GM21717 (cell line): ENCODE data around the gene GEMIN4.
"Not testable (repeated sequence)": the region's sequence is repeated elsewhere in the genome, so short reads cannot be mapped to it uniquely, and the experiment has no call there.

Source experiments
- ATAC-seq: cut with Tn5 transposase; IDR thresholded peaks from one replicate; pipeline ENCODE4 v1.9.1; 2021; ENCODE audit warnings: mild to moderate bottlenecking, moderate library complexity; ENCODE audit not compliant: unreplicated experiment

The GEMIN4 gene

DNA sequence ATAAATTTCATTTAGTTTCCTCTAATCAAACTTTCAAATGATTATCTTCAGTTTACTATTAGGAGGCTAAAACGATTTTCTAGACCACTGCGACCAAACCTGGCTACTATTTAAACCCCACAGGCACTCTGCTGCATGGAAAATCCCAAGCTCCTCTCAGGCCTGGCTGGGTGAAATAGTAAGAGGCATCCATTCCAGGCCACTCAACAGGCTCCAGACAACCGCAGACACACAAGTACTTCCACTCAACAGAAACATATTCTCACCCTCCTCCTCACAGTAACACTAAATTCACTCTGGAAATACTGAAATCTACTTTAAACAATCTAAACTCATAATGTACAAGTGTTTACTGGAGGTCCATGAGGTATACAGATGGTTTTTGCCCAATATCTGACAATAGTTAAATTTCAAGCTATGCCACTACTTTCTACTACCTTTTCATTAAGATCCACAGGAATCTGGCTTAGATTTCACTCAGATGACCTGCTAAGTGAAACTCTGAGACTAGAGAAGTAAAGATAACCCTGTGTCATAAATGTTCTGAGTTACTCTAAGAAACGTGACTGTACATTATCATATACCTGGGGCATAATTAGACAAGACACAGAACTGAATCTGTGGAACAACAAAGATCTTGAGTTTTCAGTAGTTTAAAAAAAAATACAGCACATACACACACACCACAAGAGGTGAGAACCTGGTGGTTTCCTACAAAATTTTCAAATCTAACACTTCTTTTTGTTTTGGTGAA, 47.8 kb downstream of the GEMIN4 start:
- no peak for ATAC-seq

DNA sequence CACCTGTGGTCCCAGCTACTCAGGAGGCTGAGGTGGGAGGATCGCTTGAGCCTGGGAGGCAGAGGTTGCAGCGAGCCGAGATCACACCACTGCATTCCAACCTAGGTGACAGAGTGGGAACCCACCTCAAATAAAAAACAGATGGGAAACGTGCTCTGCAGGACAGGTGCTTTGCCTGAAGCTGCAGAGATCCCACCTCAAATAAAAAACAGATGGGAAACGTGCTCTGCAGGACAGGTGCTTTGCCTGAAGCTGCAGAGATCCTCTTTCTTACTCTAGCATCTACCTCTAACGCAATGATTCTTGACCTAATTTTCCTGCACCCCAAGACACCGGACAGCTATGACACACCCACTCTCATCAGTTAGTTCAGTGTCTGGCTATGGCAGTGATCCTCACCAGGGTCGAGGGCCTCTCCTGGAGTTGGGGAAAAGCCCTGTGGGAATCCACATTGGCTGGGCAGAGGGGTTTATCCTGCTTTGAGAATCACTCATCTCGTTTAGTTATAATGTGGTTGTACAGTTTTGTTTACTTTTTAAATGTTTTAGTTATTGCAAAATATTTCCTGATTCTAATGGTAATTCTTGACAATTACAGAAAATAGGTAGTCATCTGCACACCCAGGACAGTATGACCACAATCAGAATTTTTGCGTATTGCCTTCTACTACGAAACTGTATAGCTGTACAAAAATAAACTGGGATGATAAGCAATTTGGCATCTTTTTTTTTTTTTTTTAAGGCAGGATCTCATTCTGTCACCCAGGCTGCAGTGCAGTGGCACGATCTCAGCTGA, 48.8 kb downstream of the GEMIN4 start:
- no peak for ATAC-seq

DNA sequence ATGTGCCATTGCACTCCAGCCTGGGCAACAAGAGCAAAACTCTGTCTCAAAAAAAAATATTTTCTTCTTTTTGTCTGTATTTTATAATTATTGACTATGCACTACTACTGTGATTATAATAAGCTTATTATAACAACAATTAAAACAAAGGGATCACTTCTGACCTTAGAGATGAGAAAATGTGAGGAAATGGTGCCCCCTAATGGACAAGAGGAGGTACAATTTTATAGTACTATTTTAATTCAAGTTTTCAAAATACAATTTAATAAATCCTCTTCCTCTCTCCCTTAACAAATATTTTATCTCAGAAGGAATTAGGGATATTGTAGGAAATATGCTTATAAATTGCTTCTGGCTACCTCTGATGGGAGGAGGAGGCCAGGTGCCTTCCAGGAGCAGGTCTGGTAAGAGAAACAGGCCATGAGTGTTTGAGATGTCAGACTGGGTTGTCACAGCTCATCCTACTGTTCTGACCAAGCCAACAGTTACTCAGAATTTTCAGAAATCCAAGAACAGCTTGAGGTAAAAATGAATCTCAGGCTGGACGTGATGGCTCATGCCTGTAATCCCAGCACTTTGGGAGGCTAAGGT, 51.5 kb downstream of the GEMIN4 start:
- ATAC-seq, result no peak

DNA sequence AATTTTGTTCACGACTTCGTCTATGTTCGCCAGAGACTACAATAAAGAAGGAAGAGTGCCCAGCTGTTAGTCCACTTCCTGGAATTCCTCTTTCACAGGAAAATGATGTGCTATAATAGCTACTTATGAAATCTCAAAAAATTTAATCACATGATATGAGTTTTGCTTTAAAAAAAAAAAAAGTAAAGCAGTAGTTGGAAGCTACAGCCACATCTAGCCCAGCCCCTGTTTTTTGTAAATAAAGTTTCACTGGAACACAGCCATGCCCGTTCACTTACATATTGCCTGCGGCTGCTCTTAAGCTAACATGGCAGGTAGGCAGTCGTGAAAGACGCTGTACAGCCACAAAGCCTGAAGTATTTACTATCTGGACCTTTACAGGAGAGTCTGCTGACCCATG, 52.7 kb downstream of the GEMIN4 start:
- ATAC-seq, result no peak

DNA sequence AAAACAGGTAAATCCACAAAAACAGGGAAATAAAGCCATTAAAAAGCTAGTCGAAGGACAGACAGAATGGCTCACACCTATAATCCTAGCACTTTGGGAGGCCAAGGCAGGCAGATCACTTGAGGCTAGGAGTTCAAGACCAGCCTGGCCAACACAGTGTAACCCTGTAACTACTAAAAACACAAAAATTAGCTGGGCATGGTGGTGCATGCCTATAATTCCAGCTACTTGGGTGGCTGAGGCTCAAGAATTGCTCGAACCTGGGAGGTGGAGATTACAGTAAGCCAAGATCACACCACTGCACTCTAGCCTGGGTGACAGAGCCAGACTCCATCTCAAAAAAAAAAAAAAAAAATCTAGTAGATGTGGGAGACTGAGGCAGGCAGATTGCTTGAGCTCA, 54.0 kb downstream of the GEMIN4 start:
- not testable (repeated sequence) for ATAC-seq

DNA sequence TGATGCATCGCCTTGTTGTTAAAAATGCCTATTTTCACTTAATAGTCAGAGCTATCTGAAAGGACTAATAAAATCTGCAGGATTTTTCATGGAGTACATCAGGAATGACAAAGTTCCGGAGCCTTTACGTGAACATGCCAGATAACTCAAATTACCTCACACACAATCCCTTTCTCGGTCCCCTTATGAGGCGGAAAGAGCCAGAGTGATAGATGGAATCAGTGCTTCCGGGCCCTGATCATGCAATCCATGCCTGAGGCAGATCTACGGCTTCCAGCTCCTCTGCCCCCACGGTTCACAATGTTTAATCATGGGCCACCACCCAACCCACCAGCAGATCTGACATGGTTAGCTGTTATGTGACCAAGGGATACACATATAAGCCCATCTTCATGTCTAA, 54.4 kb downstream of the GEMIN4 start:
- ATAC-seq, result no peak

DNA sequence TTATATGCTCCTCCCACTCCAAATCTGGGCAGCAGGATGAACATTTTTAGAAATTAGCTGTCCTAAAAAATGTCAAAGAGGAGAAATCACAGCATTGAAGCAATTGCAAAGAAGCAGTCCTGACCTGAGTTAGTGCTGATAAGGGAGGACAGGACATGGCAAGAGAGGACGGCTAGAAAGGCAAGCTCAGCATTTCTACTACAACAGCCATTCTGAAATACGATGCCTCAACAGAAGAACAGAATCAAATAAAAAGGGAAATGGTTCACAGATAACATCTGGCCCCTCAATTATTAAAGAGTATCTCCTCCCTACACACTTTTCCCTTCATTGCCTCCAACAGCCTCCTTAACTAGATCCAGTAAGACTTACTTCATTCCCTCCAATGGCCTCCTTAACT, 55.7 kb downstream of the GEMIN4 start:
- no peak for ATAC-seq
